ENCODE data around the gene LYPD6.

The LYPD6 gene

DNA sequence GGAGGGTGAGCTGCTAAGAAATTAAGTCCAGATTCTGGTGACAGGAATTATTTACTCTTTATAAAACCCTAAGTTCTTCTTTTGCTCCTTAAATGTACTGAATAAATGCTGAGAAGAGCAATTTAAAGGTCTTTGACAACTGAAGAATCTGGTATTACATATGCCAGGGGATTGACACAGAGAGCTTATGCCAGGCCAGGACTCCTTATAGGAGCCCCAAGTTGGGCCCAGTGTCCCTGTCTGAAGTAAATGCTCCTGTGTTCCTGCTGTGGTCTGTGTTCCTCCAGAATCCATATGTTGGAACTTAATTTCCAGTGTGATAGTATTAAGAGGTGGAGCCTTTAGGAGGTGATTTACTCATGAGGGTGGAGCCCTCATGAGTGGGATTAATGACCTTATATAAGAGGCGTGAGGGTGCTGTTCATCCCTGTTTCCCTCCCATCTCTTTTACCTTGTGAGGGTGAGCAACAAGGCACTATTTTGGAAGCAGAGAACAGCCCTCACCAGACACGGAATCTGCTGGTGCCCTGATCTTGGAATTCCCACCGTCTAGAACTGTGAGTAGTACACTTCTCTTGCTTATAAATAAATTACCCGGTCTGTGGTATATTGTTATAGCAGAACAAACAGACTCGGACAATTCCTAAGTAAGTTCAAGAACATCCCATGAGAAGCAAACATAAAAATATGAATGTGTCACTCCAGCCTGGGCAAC lies 39.8 kb downstream of the LYPD6 start:
- no peak overlapping the region for H3K27ac ChIP-seq (replicated peaks)
- DNase-seq (ENCODE audit: low read depth in 1 of 2, low spot score in 1 of 2): no peak
- no peaks in the 10 kb centered on the region for H3K27me3 ChIP-seq (ENCODE audit: insufficient read depth, poor library complexity, severe bottlenecking)
- no peak for TF ChIP-seq POLR2AphosphoS5 (IDR thresholded peaks at IDR 0.05; ENCODE audit: low read depth)
- no peak for TF ChIP-seq GABPA (IDR thresholded peaks at IDR 0.05; ENCODE audit: low read depth)
- TF ChIP-seq, protein P1, sequence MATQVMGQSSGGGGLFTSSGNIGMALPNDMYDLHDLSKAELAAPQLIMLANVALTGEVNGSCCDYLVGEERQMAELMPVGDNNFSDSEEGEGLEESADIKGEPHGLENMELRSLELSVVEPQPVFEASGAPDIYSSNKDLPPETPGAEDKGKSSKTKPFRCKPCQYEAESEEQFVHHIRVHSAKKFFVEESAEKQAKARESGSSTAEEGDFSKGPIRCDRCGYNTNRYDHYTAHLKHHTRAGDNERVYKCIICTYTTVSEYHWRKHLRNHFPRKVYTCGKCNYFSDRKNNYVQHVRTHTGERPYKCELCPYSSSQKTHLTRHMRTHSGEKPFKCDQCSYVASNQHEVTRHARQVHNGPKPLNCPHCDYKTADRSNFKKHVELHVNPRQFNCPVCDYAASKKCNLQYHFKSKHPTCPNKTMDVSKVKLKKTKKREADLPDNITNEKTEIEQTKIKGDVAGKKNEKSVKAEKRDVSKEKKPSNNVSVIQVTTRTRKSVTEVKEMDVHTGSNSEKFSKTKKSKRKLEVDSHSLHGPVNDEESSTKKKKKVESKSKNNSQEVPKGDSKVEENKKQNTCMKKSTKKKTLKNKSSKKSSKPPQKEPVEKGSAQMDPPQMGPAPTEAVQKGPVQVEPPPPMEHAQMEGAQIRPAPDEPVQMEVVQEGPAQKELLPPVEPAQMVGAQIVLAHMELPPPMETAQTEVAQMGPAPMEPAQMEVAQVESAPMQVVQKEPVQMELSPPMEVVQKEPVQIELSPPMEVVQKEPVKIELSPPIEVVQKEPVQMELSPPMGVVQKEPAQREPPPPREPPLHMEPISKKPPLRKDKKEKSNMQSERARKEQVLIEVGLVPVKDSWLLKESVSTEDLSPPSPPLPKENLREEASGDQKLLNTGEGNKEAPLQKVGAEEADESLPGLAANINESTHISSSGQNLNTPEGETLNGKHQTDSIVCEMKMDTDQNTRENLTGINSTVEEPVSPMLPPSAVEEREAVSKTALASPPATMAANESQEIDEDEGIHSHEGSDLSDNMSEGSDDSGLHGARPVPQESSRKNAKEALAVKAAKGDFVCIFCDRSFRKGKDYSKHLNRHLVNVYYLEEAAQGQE (IDR thresholded peaks at IDR 0.05; ENCODE audit: insufficient replicate concordance, low read depth): no peak
- no peak for TF ChIP-seq SPI1 (IDR thresholded peaks at IDR 0.05; ENCODE audit: borderline replicate concordance, low read depth)
- no peak overlapping the region for H3K4me3 ChIP-seq (replicated peaks; ENCODE audit: insufficient read depth, low read length)

DNA sequence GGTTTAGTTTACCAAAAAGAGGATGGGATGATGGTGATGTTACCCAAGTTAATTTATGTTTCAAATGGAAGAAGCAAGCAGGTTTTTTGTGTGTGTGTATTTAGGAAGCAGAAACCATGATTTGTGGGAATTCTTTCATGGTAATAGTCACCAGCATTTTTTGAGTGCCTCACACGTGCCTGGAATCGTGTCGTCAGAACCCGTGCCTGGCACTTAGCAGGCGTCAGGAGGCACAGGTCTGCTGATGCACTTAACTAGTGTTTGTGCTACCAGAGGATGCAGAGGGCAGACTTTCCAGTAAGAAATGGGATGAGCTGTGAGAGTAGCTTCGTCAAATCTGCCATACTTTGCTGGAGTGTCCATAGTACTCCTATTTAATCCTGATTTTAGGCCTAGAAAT lies 41.1 kb downstream of the LYPD6 start:
- TF ChIP-seq POLR2AphosphoS5 (IDR thresholded peaks at IDR 0.05; ENCODE audit: low read depth) (no peak), GABPA (IDR thresholded peaks at IDR 0.05; ENCODE audit: low read depth) (no peak), SPI1 (IDR thresholded peaks at IDR 0.05; ENCODE audit: borderline replicate concordance, low read depth) (no peak)
- TF ChIP-seq, protein P2, sequence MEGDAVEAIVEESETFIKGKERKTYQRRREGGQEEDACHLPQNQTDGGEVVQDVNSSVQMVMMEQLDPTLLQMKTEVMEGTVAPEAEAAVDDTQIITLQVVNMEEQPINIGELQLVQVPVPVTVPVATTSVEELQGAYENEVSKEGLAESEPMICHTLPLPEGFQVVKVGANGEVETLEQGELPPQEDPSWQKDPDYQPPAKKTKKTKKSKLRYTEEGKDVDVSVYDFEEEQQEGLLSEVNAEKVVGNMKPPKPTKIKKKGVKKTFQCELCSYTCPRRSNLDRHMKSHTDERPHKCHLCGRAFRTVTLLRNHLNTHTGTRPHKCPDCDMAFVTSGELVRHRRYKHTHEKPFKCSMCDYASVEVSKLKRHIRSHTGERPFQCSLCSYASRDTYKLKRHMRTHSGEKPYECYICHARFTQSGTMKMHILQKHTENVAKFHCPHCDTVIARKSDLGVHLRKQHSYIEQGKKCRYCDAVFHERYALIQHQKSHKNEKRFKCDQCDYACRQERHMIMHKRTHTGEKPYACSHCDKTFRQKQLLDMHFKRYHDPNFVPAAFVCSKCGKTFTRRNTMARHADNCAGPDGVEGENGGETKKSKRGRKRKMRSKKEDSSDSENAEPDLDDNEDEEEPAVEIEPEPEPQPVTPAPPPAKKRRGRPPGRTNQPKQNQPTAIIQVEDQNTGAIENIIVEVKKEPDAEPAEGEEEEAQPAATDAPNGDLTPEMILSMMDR (IDR thresholded peaks at IDR 0.05; ENCODE audit: insufficient read depth, low read length): no peak
- TF ChIP-seq, protein P1 (IDR thresholded peaks at IDR 0.05; ENCODE audit: insufficient replicate concordance, low read depth): no peak

DNA sequence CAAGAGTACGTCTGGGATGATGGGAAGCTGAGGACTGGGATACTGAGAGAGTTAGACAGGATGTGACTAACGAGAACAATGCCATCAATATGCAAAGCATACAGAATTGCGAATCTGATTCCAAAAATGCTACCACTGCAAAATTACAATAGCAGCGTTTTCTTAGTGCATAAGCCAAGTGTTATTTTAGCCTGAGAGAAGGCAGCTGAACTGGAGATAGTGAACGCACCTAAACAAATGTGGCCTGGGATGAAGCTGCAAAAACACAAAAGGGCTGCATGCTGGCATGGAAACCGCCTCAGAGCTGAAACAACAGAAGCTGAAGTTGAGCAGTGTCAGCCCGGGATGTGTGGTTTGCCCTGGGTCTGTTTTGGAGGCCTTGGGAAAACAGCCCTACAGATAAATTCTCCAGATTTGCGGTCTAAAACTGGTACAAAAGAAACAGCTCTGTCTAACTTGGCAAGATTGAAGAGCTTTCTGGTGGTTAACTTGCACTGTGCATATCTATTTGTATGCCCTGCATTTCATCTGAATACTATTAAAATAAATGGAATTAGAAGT lies 45.5 kb downstream of the LYPD6 start:
- Histone ChIP-seq H3K27ac (replicated peaks) (no peak overlapping the region), H3K27me3 (ENCODE audit: insufficient read depth, poor library complexity, severe bottlenecking) (no peaks in the 10 kb centered on the region), H3K4me3 (replicated peaks; ENCODE audit: insufficient read depth, low read length) (no peak overlapping the region)
- no peak for DNase-seq (ENCODE audit: low read depth in 1 of 2, low spot score in 1 of 2)
- TF ChIP-seq, protein P2 (IDR thresholded peaks at IDR 0.05; ENCODE audit: insufficient read depth, low read length): no peak
- no peak for TF ChIP-seq GABPA (IDR thresholded peaks at IDR 0.05; ENCODE audit: low read depth)
- no peak for TF ChIP-seq POLR2AphosphoS5 (IDR thresholded peaks at IDR 0.05; ENCODE audit: low read depth)
- TF ChIP-seq, protein P1 (IDR thresholded peaks at IDR 0.05; ENCODE audit: insufficient replicate concordance, low read depth): no peak
- TF ChIP-seq SPI1 (IDR thresholded peaks at IDR 0.05; ENCODE audit: borderline replicate concordance, low read depth): no peak

More for the DNA sequence above, 41.1 kb downstream of the LYPD6 start:
- Histone ChIP-seq H3K4me3 (replicated peaks; ENCODE audit: insufficient read depth, low read length) (no peak overlapping the region), H3K27me3 (ENCODE audit: insufficient read depth, poor library complexity, severe bottlenecking) (no peaks in the 10 kb centered on the region), H3K27ac (replicated peaks) (no peak overlapping the region)
- no peak for DNase-seq (ENCODE audit: low read depth in 1 of 2, low spot score in 1 of 2)

Measured in HL-60 (cell line).